Gastrocnemius medialis (tissue), 4 donors: ENCODE results near the gene KCNT1.

Source experiments
- POLR2A ChIP-seq, 2 donors: fragments of 450-650 bp; IDR thresholded peaks; one replicate each; pipeline ENCODE4 v1.6.1; 2017; ENCODE audit warnings: antibody characterized with exemption in 2 of 2, mild to moderate bottlenecking in 2 of 2, moderate library complexity in 2 of 2
- TF ChIP-seq, protein P1 (sequence below), 5 experiments: fragments of 450-650 bp in 3 of 5; fragments of 200-600 bp in 2 of 5; sonication (generic) in 2 of 5; IDR thresholded peaks in 4 of 5; conservative IDR thresholded peaks in 1 of 5; 1 replicate in 4 of 5; 2 replicates in 1 of 5; pipeline ENCODE4 v1.5.1; 2016 to 2019; ENCODE audit warnings: antibody characterized with exemption in 5 of 5, mild to moderate bottlenecking in 3 of 5, moderate library complexity in 3 of 5

GRCh38 chr9:135813671-135814290 is 111.8 kb downstream of the KCNT1 start:
- TF ChIP-seq, protein P1, sequence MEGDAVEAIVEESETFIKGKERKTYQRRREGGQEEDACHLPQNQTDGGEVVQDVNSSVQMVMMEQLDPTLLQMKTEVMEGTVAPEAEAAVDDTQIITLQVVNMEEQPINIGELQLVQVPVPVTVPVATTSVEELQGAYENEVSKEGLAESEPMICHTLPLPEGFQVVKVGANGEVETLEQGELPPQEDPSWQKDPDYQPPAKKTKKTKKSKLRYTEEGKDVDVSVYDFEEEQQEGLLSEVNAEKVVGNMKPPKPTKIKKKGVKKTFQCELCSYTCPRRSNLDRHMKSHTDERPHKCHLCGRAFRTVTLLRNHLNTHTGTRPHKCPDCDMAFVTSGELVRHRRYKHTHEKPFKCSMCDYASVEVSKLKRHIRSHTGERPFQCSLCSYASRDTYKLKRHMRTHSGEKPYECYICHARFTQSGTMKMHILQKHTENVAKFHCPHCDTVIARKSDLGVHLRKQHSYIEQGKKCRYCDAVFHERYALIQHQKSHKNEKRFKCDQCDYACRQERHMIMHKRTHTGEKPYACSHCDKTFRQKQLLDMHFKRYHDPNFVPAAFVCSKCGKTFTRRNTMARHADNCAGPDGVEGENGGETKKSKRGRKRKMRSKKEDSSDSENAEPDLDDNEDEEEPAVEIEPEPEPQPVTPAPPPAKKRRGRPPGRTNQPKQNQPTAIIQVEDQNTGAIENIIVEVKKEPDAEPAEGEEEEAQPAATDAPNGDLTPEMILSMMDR (IDR thresholded peaks at IDR 0.05 in 4 of 5, conservative IDR thresholded peaks at IDR 0.05 in 1 of 5) = no peak
- TF ChIP-seq POLR2A (IDR thresholded peaks at IDR 0.05) = no peak
